ENCODE data around the gene EFCAB5. TPM values are rescaled to one million over a fixed set of nuclear protein-coding genes. Genes with fewer than 3 reads are reported as not detected.
"Not testable (repeated sequence)": the region's sequence is repeated elsewhere in the genome, so short reads cannot be mapped to it uniquely, and the experiment has no call there.

Gene EFCAB5
- total and polyA plus RNA-seq, 4 donors, result under 0.01 to 0.05 TPM; not detected in 2

GRCh38 chr17:30086896-30087295, 145.5 kb downstream of the EFCAB5 start:
- TF ChIP-seq TAF1 (conservative IDR thresholded peaks at IDR 0.05), result no peak
- no peak for TF ChIP-seq ATF3 (IDR thresholded peaks at IDR 0.05)
- TF ChIP-seq EGR1 (IDR thresholded peaks at IDR 0.05; ENCODE audit: low read depth in 2 of 2), result no peak
- no peak for TF ChIP-seq HNF4A (conservative IDR thresholded peaks at IDR 0.05)
- TF ChIP-seq RXRA (IDR thresholded peaks at IDR 0.05), result no peak
- TF ChIP-seq CTCF (IDR thresholded peaks at IDR 0.05; ENCODE audit: low read depth, low read length, missing input control), result no peak
- no peak for TF ChIP-seq HNF4G (IDR thresholded peaks at IDR 0.05)
- TF ChIP-seq ZBTB33 (IDR thresholded peaks at IDR 0.05), result no peak
- no peak for TF ChIP-seq RAD21 (IDR thresholded peaks at IDR 0.05)
- no peak for TF ChIP-seq GABPA (IDR thresholded peaks at IDR 0.05 in 1 of 2, conservative IDR thresholded peaks at IDR 0.05 in 1 of 2)
- no peak for TF ChIP-seq REST (IDR thresholded peaks at IDR 0.05)
- no peak for TF ChIP-seq FOXA1 (IDR thresholded peaks at IDR 0.05)
- no peak for DNase-seq (ENCODE audit: low spot score)
- no peaks in the 10 kb centered on the region for H3K36me3 ChIP-seq (ENCODE audit: control insufficient read depth in 4 of 4, insufficient read depth in 3 of 4, low read depth in 1 of 4, low read length in 3 of 4)
- H3K9me3 ChIP-seq (ENCODE audit: control insufficient read depth in 4 of 4, low read length in 3 of 4), result no peaks in the 10 kb centered on the region
- H3K4me3 ChIP-seq (ENCODE audit: low read depth in 1 of 3, low read length in 3 of 3), result no peak overlapping the region
- H3K9ac ChIP-seq (ENCODE audit: low read depth in 1 of 2, low read length in 2 of 2), result no peak overlapping the region
- H3K27ac ChIP-seq (ENCODE audit: low read depth in 1 of 2, low read length in 2 of 2), result no peak overlapping the region
- WGBS, result 86% methylated on average over 2 of the region's 2 CpGs
- H3K27me3 ChIP-seq (ENCODE audit: control insufficient read depth in 4 of 4, insufficient read depth in 4 of 4, low read length in 3 of 4), result peaks cover 0 to 6% (median 0%) of the 10 kb centered on the region in 4 donors
- no peaks in the 10 kb centered on the region for H3K4me1 ChIP-seq (ENCODE audit: control insufficient read depth in 4 of 4, insufficient read depth in 4 of 4, low read length in 3 of 4)

- not testable (repeated sequence) for H3K4me1 ChIP-seq (ENCODE audit: control insufficient read depth in 4 of 4, insufficient read depth in 4 of 4, low read length in 3 of 4); H3K9me3 ChIP-seq (ENCODE audit: control insufficient read depth in 4 of 4, low read length in 3 of 4); H3K4me3 ChIP-seq (ENCODE audit: low read depth in 1 of 3, low read length in 3 of 3); H3K9ac ChIP-seq (ENCODE audit: low read depth in 1 of 2, low read length in 2 of 2); H3K27me3 ChIP-seq (ENCODE audit: control insufficient read depth in 4 of 4, insufficient read depth in 4 of 4, low read length in 3 of 4); H3K36me3 ChIP-seq (ENCODE audit: control insufficient read depth in 4 of 4, insufficient read depth in 3 of 4, low read depth in 1 of 4, low read length in 3 of 4); DNase-seq (ENCODE audit: low spot score); H3K27ac ChIP-seq (ENCODE audit: low read depth in 1 of 2, low read length in 2 of 2)
- 87% methylated on average over 3 of the region's 3 CpGs for WGBS
Observed at GRCh38 chr17:30087431-30087830, 146.0 kb downstream of the EFCAB5 start.
